Tibial artery (tissue), 4 donors: ENCODE data around the gene POLE4.
A peak's percentile ranks its signal among the peaks of the same experiment; 100 is the strongest.

Experiments used
- DNase-seq, 2 donors: peaks; one replicate each; pipeline ENCODE4 v3.0.0-alpha.2; 2019
- H3K27ac ChIP-seq, 2 donors: fragments of 200-600 bp; sonication (generic) in 1 of 2; 1 replicate in 1 of 2; 2 replicates in 1 of 2; pipeline ENCODE4 v1.5.1; 2018 to 2019; ENCODE audit warnings: mild to moderate bottlenecking in 1 of 2
- H3K27me3 ChIP-seq, 2 donors: fragments of 200-600 bp; sonication (generic) in 1 of 2; one replicate each; pipeline versions ENCODE4 v1.5.1 to v1.6.0; 2016 to 2019
- H3K36me3 ChIP-seq, 3 donors: fragments of 200-600 bp; sonication (generic) in 2 of 3; one replicate each; pipeline ENCODE4 v1.5.1; 2016 to 2019; ENCODE audit warnings: mild to moderate bottlenecking in 2 of 3
- H3K4me1 ChIP-seq, 4 donors: fragments of 200-600 bp; sonication (generic) in 2 of 4; 1 replicate in 3 of 4; 2 replicates in 1 of 4; pipeline ENCODE4 v1.5.1; 2016 to 2019
- H3K4me3 ChIP-seq, 2 donors: fragments of 200-600 bp; sonication (generic) in 1 of 2; 1 replicate in 1 of 2; 2 replicates in 1 of 2; pipeline ENCODE4 v1.5.1; 2018 to 2019; ENCODE audit warnings: mild to moderate bottlenecking in 2 of 2
- H3K9me3 ChIP-seq, 3 donors: fragments of 200-600 bp; sonication (generic) in 1 of 3; one replicate each; pipeline ENCODE4 v1.5.1; 2016 to 2019
- CTCF ChIP-seq, 2 experiments: fragments of 200-600 bp in 1 of 2; fragments of 450-650 bp in 1 of 2; IDR thresholded peaks; one replicate each; pipeline ENCODE4 v1.5.1; 2017 to 2019; ENCODE audit warnings: antibody characterized with exemption in 2 of 2, mild to moderate bottlenecking in 1 of 2, moderate library complexity in 1 of 2
- intact Hi-C: fragments of 100-400 bp; cut with DNase I; formaldehyde crosslinking; loops from one replicate; pipeline ENCODE4 v1.15.0; 2023; ENCODE audit warnings: low total_unique reads

Gene POLE4

GRCh38 chr2:74916394-74916793 is 42.0 kb upstream of the POLE4 start:
- Histone ChIP-seq H3K36me3 (no peaks in the 10 kb centered on the region), H3K27ac (no peak overlapping the region), H3K4me3 (no peak overlapping the region), H3K4me1 (peaks cover 0 to 6% (median 2%) of the 10 kb centered on the region in 4 donors), H3K9me3 (no peaks in the 10 kb centered on the region), H3K27me3 (peaks cover 0 to 25% of the 10 kb centered on the region in 2 donors)
- no peak for TF ChIP-seq CTCF (IDR thresholded peaks at IDR 0.05)
- DNase-seq = no peak
- intact Hi-C loops = loop anchor here (5.0 kb wide), 1 partner anchor 486 kb away; no protein-coding TSS in a partner anchor

GRCh38 chr2:74917702-74918619 is 40.5 kb upstream of the POLE4 start:
- Histone ChIP-seq H3K36me3 (no peaks in the 10 kb centered on the region), H3K4me1 (peaks cover 0 to 6% (median 2%) of the 10 kb centered on the region in 4 donors), H3K9me3 (peaks cover 0 to 3% (median 0%) of the 10 kb centered on the region in 3 donors), H3K4me3 (no peak overlapping the region), H3K27me3 (peaks cover 0 to 17% of the 10 kb centered on the region in 2 donors), H3K27ac (no peak overlapping the region)
- no peak for DNase-seq
- intact Hi-C loops = loop anchor here (5.0 kb wide), 1 partner anchor 484 kb away; no protein-coding TSS in a partner anchor
- no peak for TF ChIP-seq CTCF (IDR thresholded peaks at IDR 0.05)

GRCh38 chr2:74919827-74920226 is 38.6 kb upstream of the POLE4 start:
- no peaks in the 10 kb centered on the region for H3K36me3 ChIP-seq
- H3K27me3 ChIP-seq = peaks cover 0 to 17% of the 10 kb centered on the region in 2 donors
- intact Hi-C loops = loop anchor here (5.0 kb wide), 1 partner anchor 482 kb away; no protein-coding TSS in a partner anchor
- H3K4me3 ChIP-seq = peak overlapping the region in 1 of 2 donors; percentile 7
- DNase-seq = peak; percentile 32 to 71
- peaks cover 0 to 6% (median 2%) of the 10 kb centered on the region in 4 donors for H3K4me1 ChIP-seq
- no peak overlapping the region for H3K27ac ChIP-seq
- TF ChIP-seq CTCF (IDR thresholded peaks at IDR 0.05) = peak; percentile 63 to 70
- peaks cover 0 to 3% (median 0%) of the 10 kb centered on the region in 3 donors for H3K9me3 ChIP-seq

- Histone ChIP-seq H3K9me3 (peaks cover 0 to 3% (median 0%) of the 10 kb centered on the region in 3 donors), H3K4me1 (peaks cover 0 to 6% (median 2%) of the 10 kb centered on the region in 4 donors), H3K4me3 (no peak overlapping the region), H3K27ac (no peak overlapping the region), H3K36me3 (no peaks in the 10 kb centered on the region), H3K27me3 (peaks cover 0 to 12% of the 10 kb centered on the region in 2 donors)
- TF ChIP-seq CTCF (IDR thresholded peaks at IDR 0.05) = no peak
- DNase-seq = no peak
- intact Hi-C loops = no loop called here
Observed at GRCh38 chr2:74921236-74921736, 37.2 kb upstream of the POLE4 start.

- Histone ChIP-seq H3K4me3 (no peak overlapping the region), H3K36me3 (no peaks in the 10 kb centered on the region), H3K27me3 (peaks cover 0 to 10% of the 10 kb centered on the region in 2 donors), H3K27ac (no peak overlapping the region), H3K9me3 (peaks cover 0 to 3% (median 0%) of the 10 kb centered on the region in 3 donors), H3K4me1 (peaks cover 0 to 6% (median 2%) of the 10 kb centered on the region in 4 donors)
- intact Hi-C loops = no loop called here
- DNase-seq = no peak
- TF ChIP-seq CTCF (IDR thresholded peaks at IDR 0.05) = no peak
Observed at GRCh38 chr2:74922592-74923227, 35.7 kb upstream of the POLE4 start.
